CD1c-positive myeloid dendritic cell (primary cell): ENCODE results near the gene TAS2R40.

Source experiments
- DNase-seq: peaks from one replicate; pipeline ENCODE4 v3.0.0-alpha.2; 2016; ENCODE audit errors: extremely low spot score

The TAS2R40 gene

GRCh38 chr7:143223784-143224183, 1.9 kb downstream of the TAS2R40 start:
- DNase-seq: no peak

GRCh38 chr7:143225047-143225446, 3.2 kb downstream of the TAS2R40 start:
- DNase-seq: no peak

- DNase-seq: no peak
Observed at GRCh38 chr7:143227806-143228205, 6.0 kb downstream of the TAS2R40 start.

GRCh38 chr7:143229054-143229790, 7.4 kb downstream of the TAS2R40 start:
- DNase-seq: no peak

GRCh38 chr7:143230602-143231457, 9.0 kb downstream of the TAS2R40 start:
- no peak for DNase-seq

GRCh38 chr7:143233816-143234532, 12.1 kb downstream of the TAS2R40 start:
- DNase-seq: peak; percentile 65

GRCh38 chr7:143234533-143234875, 12.7 kb downstream of the TAS2R40 start:
- no peak for DNase-seq

GRCh38 chr7:143235561-143235960, 13.7 kb downstream of the TAS2R40 start:
- no peak for DNase-seq

GRCh38 chr7:143236408-143236990, 14.7 kb downstream of the TAS2R40 start:
- no peak for DNase-seq

- peak; percentile 63 for DNase-seq
Observed at GRCh38 chr7:143237366-143237765, 15.5 kb downstream of the TAS2R40 start.

GRCh38 chr7:143238289-143238980, 16.6 kb downstream of the TAS2R40 start:
- no peak for DNase-seq

- peak; percentile 93 for DNase-seq
Observed at GRCh38 chr7:143239813-143240212, 18.0 kb downstream of the TAS2R40 start.

GRCh38 chr7:143240291-143241168, 18.7 kb downstream of the TAS2R40 start:
- peak; percentile 82 for DNase-seq

GRCh38 chr7:143242306-143242705, 20.5 kb downstream of the TAS2R40 start:
- DNase-seq: peak; percentile 66

- no peak for DNase-seq
Observed at GRCh38 chr7:143243111-143243510, 21.3 kb downstream of the TAS2R40 start.

GRCh38 chr7:143243614-143244013, 21.8 kb downstream of the TAS2R40 start:
- no peak for DNase-seq

GRCh38 chr7:143244321-143244720, 22.5 kb downstream of the TAS2R40 start:
- no peak for DNase-seq

- peak; percentile 75 for DNase-seq
Observed at GRCh38 chr7:143245123-143245522, 23.3 kb downstream of the TAS2R40 start.

GRCh38 chr7:143247372-143247771, 25.5 kb downstream of the TAS2R40 start:
- DNase-seq: no peak

GRCh38 chr7:143248761-143249354, 27.0 kb downstream of the TAS2R40 start:
- DNase-seq: peak; percentile 75
